Daoy (cell line): ENCODE data around the gene MYB. TPM values are rescaled to one million over a fixed set of nuclear protein-coding genes. Genes with fewer than 3 reads are reported as not detected.

Source experiments
- DNase-seq: peaks from one replicate; pipeline ENCODE4 v3.0.0-alpha.2; 2015; ENCODE audit warnings: low read depth
- total RNA-seq: library from RNA; depleted of rRNA; stranded (reverse); fragments of >200 nt; shearing (Covaris generic); gene quantifications from 2 replicates; pipeline ENCODE4 v1.2.3, GENCODE V29; 2014

MYB gene
- total RNA-seq, 1 experiment from 2014 or later, result 2.7 TPM

DNA sequence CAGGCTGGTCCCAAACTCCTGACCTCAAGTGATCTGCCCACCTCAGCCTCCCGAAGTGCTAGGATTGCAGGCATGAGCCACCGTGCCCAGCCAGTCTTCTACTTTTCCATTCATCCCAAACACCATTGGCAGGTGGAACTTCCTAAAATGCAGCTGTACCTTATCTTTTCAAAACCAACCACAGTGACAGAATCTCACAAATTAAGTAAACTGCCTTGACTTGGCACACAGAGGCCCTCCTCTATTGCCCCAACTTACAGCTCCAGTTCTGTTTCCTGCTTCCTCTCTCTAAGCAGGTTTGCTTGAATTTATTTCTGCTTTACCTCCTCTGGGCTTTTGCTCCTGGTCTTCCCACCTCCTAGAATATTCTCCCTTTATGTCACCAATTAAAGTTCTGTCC lies 7.6 kb downstream of the MYB start:
- DNase-seq, result no peak

DNA sequence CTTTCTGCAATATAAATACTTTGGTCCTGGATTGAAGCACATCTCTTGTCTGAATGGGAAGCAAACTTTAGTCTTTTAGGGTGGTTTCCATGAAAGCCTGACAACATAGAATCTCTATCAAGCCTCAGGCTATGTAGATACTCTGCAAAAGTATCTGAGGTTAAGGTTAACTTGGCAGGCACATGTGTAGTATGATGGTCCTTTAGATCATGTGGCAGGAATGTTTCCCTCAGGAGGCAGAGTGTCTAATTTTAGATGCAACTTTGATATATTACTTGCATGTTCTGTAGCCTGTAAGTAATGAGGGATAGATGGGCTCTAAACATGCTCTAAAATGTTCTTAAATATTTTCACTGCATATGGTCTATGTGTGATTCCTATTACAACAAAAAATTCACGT lies 8.2 kb downstream of the MYB start:
- no peak for DNase-seq

DNA sequence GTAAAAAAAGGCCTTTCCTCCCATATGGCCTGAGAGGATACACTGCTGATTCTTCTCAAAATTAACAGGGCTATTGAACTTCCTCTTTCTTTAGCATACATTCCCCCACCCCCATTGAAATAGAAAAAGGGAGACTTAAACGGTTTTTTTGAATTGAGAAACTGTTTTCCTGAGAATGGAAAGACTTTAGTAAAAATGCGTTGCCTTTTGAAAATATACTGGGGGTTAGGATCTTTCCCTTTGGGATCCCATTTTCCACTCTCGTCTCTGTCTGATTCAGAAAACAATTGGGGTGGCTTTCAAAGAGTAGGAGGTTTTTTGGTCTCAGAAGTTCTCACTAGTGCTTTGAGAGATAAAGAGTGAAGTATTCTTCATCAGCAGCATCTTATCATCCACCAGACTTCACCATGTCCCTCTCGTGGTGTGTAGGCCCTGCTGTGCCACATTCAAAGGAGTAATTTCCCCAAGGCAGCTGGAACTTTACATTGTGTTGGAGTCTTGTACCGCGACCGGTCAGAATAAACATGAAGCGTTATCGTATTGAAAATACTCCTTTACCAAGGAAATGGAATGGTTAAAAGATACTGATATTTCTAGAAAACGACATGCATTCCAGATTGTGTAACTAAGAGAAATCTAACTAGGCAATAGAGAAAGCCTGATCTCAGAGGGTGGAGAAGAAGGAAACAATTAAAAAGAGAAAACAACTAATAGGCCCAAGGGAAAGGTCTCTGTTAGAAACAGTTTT lies 10.6 kb downstream of the MYB start:
- DNase-seq, result no peak

DNA sequence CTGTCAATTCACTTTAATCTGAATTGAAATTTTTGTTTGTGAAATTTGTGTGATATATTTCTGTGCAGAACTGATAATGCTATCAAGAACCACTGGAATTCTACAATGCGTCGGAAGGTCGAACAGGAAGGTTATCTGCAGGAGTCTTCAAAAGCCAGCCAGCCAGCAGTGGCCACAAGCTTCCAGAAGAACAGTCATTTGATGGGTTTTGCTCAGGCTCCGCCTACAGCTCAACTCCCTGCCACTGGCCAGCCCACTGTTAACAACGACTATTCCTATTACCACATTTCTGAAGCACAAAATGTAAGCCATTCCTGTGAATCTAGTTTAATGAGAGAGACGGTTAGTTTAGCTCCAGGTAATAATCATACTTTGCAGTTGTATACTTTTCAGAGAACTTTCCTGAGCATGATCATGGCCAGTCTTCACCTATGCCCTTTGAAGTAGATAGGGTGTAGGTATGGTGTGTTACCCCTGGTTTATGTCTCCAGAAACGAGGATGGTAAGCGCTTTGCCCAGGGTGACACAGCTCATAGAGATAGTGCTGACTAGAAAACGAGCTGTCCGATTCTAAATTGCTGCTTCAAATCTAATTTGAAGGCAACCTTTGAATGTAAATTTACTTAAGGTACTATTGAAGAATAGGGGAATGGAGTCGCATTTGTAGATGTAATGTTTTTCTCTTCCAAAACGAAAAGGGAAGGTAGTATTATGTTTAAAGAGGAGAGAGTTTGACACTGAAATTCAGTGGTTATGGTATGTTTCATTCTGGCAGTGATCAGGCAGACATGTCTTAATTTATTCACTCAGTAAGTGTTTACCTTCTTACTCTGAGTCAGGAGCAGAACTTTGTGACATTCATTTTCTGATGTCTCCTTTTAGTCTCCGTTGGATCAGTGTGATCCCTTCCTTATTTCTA lies 11.4 kb downstream of the MYB start:
- no peak for DNase-seq

DNA sequence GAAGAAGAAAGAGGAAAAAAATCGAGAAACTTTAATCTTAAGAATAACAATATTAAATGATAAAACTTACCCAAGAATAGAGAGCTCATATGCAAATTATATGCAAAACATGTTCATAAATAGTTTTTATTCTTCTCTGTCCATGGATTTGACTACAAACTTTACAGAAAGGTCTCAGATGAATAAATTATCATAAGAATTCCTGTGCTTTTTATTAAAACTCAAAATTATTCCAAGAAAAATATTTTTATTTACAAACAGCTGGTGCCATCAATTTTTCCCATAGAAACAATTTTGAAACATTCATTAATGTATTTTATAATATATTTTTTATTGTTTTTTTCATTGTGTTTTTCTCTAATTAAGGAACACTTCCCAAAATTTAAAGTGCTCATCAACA lies 12.1 kb downstream of the MYB start:
- DNase-seq, result no peak

DNA sequence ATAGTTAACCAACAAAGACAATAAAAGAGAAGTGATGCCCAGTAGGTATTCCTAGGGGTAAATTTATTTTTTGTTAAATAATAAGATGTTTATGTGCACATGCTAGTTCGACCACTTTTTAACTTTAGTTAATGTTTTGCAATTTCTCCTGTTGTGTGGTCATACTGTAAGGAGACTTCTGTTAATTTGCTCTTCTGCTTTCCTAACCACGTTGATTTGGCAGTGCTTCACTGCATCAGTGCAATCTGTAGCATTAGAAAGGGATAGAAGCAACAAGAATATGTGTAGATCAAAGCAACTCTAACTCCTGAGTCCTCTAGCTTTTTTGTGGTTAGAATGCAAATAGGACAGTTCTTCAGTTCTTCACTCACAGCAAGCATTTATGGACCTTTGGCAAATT lies 13.9 kb downstream of the MYB start:
- no peak for DNase-seq

DNA sequence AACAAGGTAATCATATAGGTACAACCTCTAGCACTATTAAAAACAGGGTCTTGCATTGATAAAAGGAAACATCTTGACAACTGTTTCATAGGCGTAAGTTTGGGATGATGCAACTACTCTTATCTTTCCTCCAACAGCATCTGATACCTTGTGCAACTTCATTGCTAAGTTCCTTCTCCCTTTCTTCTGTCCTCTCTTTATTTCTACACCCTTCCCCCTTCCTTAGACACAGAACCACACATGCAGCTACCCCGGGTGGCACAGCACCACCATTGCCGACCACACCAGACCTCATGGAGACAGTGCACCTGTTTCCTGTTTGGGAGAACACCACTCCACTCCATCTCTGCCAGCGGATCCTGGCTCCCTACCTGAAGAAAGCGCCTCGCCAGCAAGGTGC lies 14.4 kb downstream of the MYB start:
- DNase-seq, result no peak

DNA sequence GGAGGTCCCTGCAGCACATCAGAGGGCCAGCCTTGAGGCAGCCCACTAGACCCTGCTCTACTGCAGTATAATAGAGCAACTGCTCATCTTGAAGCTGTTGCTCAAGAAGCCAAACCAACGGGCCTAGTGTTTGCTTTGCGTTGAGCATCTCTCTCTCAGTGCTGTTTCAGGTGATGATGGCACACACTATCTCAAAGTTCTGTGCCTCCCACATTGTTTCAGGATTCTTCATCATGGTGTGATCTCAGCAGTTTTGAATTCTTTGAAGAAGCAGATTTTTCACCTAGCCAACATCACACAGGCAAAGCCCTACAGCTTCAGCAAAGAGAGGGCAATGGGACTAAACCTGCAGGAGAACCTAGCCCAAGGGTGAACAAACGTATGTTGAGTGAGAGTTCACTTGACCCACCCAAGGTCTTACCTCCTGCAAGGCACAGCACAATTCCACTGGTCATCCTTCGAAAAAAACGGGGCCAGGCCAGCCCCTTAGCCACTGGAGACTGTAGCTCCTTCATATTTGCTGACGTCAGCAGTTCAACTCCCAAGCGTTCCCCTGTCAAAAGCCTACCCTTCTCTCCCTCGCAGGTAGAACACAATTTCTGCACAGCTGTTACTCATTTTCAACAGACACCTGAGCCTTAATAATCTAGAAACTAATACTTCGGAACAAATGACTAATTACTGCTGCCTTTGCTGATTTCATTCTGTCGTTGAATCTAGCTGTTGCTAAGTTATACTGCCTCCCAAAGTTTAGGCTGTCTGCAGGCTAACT lies 15.8 kb downstream of the MYB start:
- DNase-seq, result no peak

DNA sequence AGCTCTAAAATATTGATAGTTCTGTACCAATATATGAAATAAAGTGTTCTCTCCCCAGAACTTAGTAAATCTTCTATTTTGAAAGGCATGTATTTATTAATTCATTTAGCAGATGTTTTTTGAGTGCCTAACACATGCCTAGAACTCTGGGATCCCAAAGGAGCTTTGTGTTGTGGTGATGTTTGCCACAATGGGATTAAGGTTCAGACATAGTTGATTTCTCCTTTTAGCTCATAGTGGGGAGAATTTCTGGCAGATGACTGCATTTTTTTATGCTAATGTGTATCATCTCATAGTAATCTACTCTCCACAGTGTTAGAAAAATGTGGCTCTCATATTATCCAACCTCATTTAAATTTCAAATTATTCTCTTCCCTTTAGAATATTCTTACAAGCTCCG lies 21.7 kb downstream of the MYB start:
- no peak for DNase-seq

DNA sequence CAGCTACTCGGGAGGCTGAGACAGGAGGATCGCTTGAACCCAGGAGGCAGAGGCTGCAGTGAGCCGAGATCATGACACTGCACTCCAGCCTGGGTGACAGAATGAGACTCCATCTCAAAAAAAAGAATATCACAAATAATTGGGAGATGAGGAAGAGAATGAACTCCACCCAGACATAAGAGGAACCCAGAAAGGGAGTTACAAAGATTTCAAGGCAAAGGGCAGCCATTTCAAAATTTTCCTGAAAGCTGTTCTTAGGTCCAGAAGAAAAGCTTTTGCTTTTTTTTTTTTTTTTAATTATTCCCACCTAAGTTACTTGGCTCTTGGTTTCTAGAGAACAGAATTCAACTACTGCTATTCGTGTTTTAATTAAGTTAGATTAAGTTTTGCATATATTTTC lies 23.8 kb downstream of the MYB start:
- no peak for DNase-seq

DNA sequence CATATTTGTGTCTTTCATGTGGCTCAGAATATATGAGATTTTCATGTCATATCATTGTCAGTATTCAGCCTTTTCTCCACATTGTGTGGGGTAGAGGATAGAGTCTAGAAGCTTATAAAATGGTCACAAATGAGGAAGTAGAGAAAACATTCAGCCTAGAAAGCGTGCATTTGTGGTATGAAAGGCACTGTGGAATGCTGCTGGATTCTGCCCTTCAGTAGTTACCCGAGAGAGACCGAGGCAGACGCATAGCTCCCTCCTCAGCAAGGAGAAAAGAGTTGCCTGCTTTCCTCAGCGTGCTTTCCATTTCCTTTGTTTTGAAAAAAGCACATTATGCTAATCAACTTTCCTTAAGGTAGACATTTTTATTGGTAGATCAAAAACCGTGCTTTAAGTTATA lies 28.7 kb downstream of the MYB start:
- no peak for DNase-seq

DNA sequence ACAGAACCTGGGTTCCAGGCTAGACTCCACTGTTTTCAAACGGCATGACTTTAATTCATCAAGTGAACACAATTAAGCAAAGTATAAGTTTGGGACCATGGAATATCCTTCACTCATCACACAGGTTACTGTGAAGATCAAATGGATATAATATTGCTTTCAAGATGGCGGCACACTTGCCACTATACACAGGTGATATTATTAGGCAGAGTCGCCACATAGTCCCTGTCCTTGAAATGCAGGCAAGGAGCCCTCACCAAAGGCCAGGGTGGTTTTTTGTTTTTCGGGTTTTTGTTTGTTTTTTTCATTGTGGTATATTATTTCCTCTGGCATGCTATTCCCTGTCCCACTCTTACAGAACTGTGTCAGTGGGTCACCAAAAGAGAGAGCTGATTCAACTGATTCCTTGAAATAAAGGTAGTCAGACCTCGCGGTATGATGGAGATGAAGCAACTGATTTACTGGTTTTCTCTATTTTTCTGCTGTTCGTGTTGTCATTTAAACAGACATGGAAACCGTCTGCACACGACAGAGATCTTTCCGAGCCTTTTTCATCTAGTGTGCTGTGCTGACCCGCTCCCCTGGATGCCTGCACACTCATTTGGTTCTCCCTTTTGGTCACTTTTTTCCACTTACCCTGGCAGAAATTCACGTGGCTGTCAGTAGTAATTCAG lies 29.7 kb downstream of the MYB start:
- no peak for DNase-seq

DNA sequence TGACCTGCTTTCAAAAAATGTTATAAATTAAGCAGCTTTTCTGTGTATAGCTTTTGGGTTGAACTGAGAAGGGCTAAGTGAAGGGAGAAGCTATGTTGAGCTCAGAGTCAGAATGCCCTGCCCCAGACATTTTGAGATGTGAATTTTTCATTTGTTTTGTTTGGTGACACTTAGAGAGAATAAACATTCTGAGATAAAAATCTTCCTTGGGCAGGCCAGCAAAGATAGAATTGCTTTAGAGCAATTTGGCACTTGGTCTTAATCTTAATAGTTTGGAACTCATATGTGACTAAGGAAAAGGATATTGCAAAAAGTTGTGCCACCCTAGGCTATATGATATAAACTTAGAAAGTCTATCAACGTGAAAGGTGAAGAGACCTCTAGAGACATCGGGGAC lies 30.2 kb downstream of the MYB start:
- DNase-seq, result no peak

DNA sequence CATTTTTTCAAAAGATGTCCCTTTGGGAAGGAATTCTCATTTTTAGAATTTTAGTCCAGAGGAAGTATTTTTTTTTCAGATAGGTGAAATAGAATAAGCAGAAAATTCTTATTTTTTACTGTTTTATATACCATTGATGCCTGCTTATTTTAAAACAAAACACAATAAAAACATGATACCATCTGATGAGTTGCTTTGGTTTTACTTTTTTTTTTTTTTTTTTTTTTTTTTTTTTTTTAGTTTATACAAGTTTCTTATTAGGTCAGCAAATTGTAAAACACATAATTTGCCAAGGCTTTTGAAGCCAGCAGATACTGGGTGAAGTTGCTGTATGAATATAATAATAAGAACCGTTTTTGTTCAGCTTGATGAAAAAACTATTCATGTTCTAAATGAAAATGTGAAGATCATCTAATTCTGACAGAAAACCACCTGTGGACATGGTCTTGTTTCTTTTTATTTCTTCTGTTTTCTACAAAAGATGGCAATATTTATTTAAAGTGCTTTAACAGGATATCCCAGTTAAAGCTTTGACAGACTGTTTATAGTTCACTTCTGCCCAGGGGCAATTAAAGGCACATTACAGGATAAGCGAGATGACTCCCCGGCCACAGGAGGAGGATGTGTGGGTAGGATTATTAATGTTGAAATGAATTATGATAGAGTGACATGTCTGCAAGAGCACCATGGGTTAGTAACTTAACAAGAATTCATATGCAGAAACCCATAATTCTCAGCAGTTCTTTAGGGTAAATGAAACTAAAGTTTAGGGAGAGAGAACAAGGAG lies 31.1 kb downstream of the MYB start:
- peak; percentile 66 for DNase-seq

DNA sequence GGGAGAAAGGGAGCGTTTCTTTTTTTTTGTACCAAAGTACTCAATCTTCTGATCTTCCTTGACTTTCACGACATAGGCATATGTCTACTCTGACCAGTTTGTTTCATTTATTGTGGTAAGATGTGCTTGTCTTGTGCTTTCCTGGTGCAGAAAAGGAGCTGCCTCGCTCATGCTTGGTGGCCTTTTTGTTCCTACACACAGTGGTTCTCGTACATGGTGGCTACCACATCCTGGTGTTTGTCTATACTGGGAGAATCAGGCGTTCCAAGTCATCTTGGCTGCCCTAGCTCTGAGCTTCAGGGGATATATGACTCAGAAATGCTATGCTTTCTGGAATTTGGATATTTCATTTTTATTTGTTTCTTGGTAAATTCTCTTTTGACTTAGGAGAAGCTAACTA lies 31.8 kb downstream of the MYB start:
- DNase-seq, result peak; percentile 55

DNA sequence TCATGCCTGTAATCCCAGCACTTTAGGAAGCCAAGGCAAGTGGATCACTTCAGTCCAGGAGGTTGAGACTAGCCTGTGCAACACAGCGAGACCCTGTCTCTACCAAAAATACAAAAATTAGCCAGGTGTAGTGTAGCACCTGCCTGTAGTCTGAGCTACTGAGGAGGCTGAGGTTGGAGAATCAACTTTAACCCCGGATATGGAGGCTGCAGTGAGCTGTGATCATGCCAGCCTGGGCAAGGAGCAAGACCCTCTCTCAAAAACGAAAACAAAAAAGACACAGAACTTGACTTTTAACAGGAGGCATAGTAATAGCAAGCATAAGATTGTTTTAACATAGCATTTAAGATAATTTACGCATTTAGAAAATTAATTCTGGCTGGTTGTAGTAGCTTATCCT lies 32.5 kb downstream of the MYB start:
- DNase-seq, result no peak

DNA sequence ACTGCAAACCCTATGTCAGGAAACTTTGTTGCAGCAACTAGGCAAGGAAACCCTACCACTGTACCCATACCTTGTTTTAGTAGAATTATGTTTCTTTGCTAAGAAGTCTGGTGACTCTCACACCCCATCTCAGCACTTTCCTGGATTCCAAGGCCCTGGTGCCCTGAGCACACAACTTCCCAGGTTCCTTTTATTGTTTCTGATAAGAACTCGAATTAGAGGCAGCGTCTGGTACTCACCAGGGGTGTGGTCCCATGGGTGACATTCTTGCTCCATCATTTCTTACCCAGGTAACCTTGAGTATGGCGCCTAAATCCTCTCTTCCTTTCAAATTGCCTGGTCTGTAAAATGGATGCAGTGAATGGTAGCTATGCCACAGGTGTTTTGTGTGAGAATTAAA lies 34.1 kb downstream of the MYB start:
- no peak for DNase-seq

DNA sequence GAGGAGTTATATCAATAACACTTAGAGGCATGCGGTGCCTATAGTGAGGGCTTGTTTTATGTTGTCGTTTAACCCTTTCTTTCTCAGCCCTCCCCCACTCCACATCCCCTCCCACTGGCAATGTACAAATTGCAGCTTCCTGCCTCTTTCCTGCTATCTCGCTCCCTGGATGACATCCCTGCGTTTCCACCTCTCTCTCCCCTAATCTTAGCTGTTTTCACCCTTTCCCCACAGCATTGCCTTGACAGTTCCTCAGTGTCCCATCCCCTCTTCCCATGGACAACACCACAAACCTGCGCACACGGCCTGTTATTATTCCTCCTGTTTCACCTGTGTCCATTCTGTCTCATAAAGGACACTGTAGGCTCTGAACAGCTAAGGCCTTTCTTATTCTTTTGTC lies 34.5 kb downstream of the MYB start:
- no peak for DNase-seq

DNA sequence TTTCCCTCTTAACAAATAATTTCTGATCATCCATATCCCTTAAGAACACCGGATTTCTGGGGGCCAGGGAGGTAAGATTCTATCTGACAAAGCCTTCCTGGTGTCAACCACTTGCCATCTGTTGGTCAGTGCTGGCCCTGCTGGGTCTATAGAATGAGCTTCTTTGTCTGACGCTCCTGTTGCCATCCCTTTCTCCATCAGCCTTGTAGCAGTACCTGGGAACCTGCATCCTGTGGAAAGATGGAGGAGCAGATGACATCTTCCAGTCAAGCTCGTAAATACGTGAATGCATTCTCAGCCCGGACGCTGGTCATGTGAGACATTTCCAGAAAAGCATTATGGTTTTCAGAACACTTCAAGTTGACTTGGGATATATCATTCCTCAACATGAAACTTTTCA lies 36.6 kb downstream of the MYB start:
- no peak for DNase-seq

DNA sequence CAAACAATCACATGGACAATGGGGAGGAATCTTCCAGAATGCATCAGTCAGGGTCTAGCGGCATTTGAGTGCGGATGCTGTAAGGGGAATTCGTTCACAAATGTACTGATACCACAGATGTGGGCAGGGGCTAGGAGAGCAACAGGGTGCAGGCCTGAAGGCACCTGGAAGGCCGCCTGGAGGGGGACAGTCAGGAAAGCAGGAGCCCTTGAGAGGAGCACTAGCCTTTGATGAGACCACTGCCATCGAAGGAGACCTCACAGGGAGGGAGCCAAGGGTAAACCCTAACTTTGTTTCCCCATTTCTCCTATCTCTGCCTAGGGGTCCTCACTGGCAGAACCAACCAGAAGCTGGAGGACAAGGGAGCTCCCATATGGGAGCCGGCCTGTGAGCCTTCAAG lies 38.2 kb downstream of the MYB start:
- no peak for DNase-seq

DNA sequence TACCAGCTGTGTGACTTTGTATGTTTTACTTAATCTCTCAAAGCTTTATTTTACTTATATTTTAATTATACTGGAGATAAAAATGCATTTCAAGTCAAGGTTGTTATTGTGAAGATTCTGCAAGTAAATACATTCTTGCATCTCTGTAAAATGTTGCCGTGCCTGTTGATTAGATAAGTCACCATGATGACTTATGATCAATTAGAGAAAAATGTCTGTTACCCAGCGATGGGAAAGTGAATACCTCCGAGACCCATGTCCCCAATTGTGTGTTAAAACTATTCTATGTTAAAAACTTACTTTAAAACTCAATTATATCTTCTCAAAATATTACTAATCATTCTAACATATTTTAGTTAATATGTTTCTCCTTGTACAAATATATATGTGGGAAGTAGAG lies 39.9 kb downstream of the MYB start:
- DNase-seq, result no peak
